Astrocyte (in vitro differentiated cells and primary cell): ENCODE measurements around the gene CALCOCO1. TPM values are rescaled to one million over a fixed set of nuclear protein-coding genes. Genes with fewer than 3 reads are reported as not detected.

ENCODE experiments used
- DNase-seq: peaks from one replicate; pipeline ENCODE4 v3.0.0-alpha.2; 2010; ENCODE audit warnings: low read depth
- FAIRE-seq: peaks from 2 replicates; lab custom pipeline; 2011; peaks lifted over from hg19 to GRCh38; lab: Jason Lieb, UNC
- H2AFZ ChIP-seq: 2 replicates; pipeline ENCODE4 v1.6.0; 2012; ENCODE audit warnings: low read depth, low read length, inconsistent platforms
- H3K27ac ChIP-seq: 2 replicates; pipeline ENCODE4 v1.5.1; 2011; ENCODE audit warnings: low read depth, low read length, inconsistent platforms
- H3K27me3 ChIP-seq: 2 replicates; pipeline ENCODE4 v1.6.0; 2011; ENCODE audit warnings: low read length, inconsistent platforms; ENCODE audit not compliant: insufficient read depth
- H3K36me3 ChIP-seq: 2 replicates; pipeline ENCODE4 v1.5.1; 2011; ENCODE audit warnings: low read length, inconsistent platforms; ENCODE audit not compliant: insufficient read depth
- H3K4me1 ChIP-seq: 2 replicates; pipeline ENCODE4 v1.5.1; 2011; ENCODE audit warnings: low read length, inconsistent platforms; ENCODE audit not compliant: insufficient read depth
- H3K4me2 ChIP-seq: 2 replicates; pipeline ENCODE4 v1.6.0; 2012; ENCODE audit warnings: low read length, inconsistent platforms
- H3K4me3 ChIP-seq: 2 replicates; pipeline ENCODE4 v1.5.1; 2011; ENCODE audit warnings: low read depth, mild to moderate bottlenecking, low read length, inconsistent platforms; ENCODE audit not compliant: insufficient read depth
- H3K79me2 ChIP-seq: 2 replicates; pipeline ENCODE4 v1.6.0; 2012; ENCODE audit warnings: mild to moderate bottlenecking, low read length, inconsistent platforms; ENCODE audit not compliant: insufficient read depth
- H3K9ac ChIP-seq: 2 replicates; pipeline ENCODE4 v1.6.0; 2012; ENCODE audit warnings: mild to moderate bottlenecking, low read length, inconsistent platforms
- H3K9me3 ChIP-seq: 2 replicates; pipeline ENCODE4 v1.5.1; 2012; ENCODE audit warnings: low read depth, mild to moderate bottlenecking, low read length, inconsistent platforms; ENCODE audit not compliant: insufficient read depth
- H4K20me1 ChIP-seq: 2 replicates; pipeline ENCODE4 v1.6.0; 2012; ENCODE audit warnings: low read length, inconsistent platforms; ENCODE audit not compliant: insufficient read depth
- H3K27ac Mint-ChIP-seq: one replicate; pipeline ENCODE4 v1.8.0; 2021; ENCODE audit warnings: mild to moderate bottlenecking, mixed read lengths; ENCODE audit not compliant: unreplicated experiment
- H3K27me3 Mint-ChIP-seq: one replicate; pipeline ENCODE4 v1.8.0; 2021; ENCODE audit warnings: low read depth, mixed read lengths; ENCODE audit not compliant: unreplicated experiment
- H3K36me3 Mint-ChIP-seq: one replicate; pipeline ENCODE4 v1.8.0; 2021; ENCODE audit warnings: low read depth, mixed read lengths; ENCODE audit not compliant: unreplicated experiment
- H3K4me1 Mint-ChIP-seq: one replicate; pipeline ENCODE4 v1.8.0; 2021; ENCODE audit warnings: low read depth, mixed read lengths; ENCODE audit not compliant: unreplicated experiment
- H3K4me3 Mint-ChIP-seq: one replicate; pipeline ENCODE4 v1.8.0; 2021; ENCODE audit warnings: mild to moderate bottlenecking, moderate library complexity, mixed read lengths; ENCODE audit not compliant: unreplicated experiment
- H3K9me3 Mint-ChIP-seq: one replicate; pipeline ENCODE4 v1.8.0; 2021; ENCODE audit warnings: mild to moderate bottlenecking, mixed read lengths; ENCODE audit not compliant: unreplicated experiment
- EZH2 ChIP-seq: IDR thresholded peaks from 2 replicates; pipeline ENCODE4 v1.6.1; 2012; ENCODE audit warnings: mild to moderate bottlenecking, low read length, inconsistent platforms; ENCODE audit not compliant: insufficient read depth
- total RNA-seq: library from RNA; stranded (reverse); gene quantifications from 2 replicates; pipeline ENCODE4 v1.2.1, GENCODE V29; 2021
- TF ChIP-seq, protein P1 (sequence below): IDR thresholded peaks from 2 replicates; pipeline ENCODE4 v1.5.1; 2011; ENCODE audit warnings: low read depth, mild to moderate bottlenecking, inconsistent platforms, low read length, moderate library complexity; ENCODE audit not compliant: insufficient read depth

CALCOCO1 gene
- total RNA-seq, 1 donor from 2014 or later = 85.2 TPM

DNA sequence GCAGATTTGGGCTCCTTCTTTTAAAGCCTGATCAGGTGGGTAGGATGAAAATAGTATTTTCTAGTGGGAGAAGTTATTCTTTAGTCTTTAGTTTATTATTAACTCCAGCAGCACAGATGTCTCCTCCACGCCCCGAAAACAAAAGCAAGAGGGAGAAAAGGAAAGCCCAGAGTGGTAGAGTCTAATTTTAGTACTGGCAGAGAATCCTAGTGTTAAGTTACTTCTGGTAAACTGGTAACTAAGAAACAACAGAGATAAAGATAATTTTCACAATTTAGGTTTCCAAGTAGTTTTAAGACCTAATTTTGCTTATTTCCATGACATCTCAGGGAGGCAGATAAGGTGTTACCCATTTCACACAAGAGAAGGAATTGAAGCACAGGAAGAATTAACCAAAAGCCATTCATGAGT, 67.7 kb downstream of the CALCOCO1 start:
- FAIRE-seq = no peak
- Mint-ChIP-seq H3K36me3 (peaks cover 8% of the 10 kb centered on the region), H3K27me3 (no peaks in the 10 kb centered on the region), H3K4me3 (peak overlapping the region; percentile 0), H3K27ac (peak overlapping the region; percentile 94), H3K9me3 (no peaks in the 10 kb centered on the region), H3K4me1 (peaks cover 21% of the 10 kb centered on the region)
- peak overlapping the region; percentile 75 for H3K4me2 ChIP-seq
- H3K4me1 ChIP-seq = peaks cover 24% of the 10 kb centered on the region
- no peak overlapping the region for H2AFZ ChIP-seq
- H3K36me3 ChIP-seq = peaks cover 7% of the 10 kb centered on the region
- peak overlapping the region; percentile 63 for H3K9ac ChIP-seq
- no peaks in the 10 kb centered on the region for H3K79me2 ChIP-seq
- H3K27me3 ChIP-seq = no peaks in the 10 kb centered on the region
- peak overlapping the region; percentile 85 for H3K27ac ChIP-seq
- DNase-seq = peak; percentile 63
- TF ChIP-seq, protein P1, sequence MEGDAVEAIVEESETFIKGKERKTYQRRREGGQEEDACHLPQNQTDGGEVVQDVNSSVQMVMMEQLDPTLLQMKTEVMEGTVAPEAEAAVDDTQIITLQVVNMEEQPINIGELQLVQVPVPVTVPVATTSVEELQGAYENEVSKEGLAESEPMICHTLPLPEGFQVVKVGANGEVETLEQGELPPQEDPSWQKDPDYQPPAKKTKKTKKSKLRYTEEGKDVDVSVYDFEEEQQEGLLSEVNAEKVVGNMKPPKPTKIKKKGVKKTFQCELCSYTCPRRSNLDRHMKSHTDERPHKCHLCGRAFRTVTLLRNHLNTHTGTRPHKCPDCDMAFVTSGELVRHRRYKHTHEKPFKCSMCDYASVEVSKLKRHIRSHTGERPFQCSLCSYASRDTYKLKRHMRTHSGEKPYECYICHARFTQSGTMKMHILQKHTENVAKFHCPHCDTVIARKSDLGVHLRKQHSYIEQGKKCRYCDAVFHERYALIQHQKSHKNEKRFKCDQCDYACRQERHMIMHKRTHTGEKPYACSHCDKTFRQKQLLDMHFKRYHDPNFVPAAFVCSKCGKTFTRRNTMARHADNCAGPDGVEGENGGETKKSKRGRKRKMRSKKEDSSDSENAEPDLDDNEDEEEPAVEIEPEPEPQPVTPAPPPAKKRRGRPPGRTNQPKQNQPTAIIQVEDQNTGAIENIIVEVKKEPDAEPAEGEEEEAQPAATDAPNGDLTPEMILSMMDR = no peak
- no peak for TF ChIP-seq EZH2
- no peaks in the 10 kb centered on the region for H4K20me1 ChIP-seq
- no peaks in the 10 kb centered on the region for H3K9me3 ChIP-seq
- H3K4me3 ChIP-seq = peak overlapping the region; percentile 27

DNA sequence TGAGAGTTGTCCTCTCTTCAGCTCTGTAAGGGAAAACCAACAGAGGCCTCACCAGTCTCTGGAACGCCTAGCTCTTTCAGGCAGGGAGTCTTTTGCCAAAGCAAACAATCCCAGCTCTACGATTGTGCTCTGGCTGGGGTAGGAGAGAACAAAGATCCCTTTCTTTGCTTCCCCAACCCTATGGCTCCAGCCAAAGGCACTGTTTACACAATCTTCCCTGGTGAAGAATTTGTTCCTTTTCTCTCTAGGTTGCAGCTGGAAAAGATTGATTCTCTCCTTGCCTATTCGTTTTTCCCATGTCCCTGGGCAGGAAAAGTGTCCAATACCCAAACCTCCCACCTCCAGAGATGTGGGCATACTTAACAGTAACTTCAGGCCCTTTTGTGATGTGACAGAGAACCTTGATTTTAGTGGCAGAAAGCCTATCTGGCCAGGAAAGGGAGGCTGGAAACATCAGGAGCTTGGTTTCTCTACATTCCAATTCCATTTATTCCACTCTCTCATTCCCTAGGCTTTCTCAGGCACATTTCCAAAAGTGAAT, 68.2 kb downstream of the CALCOCO1 start:
- Histone ChIP-seq H3K27me3 (no peaks in the 10 kb centered on the region), H4K20me1 (no peaks in the 10 kb centered on the region), H2AFZ (peak overlapping the region; percentile 6), H3K36me3 (peaks cover 4% of the 10 kb centered on the region), H3K27ac (peak overlapping the region; percentile 85), H3K4me1 (peaks cover 24% of the 10 kb centered on the region), H3K9me3 (no peaks in the 10 kb centered on the region), H3K79me2 (no peaks in the 10 kb centered on the region), H3K4me2 (peak overlapping the region; percentile 75), H3K4me3 (peak overlapping the region; percentile 27), H3K9ac (peak overlapping the region; percentile 63)
- peak; percentile 92 for DNase-seq
- Mint-ChIP-seq H3K27me3 (no peaks in the 10 kb centered on the region), H3K36me3 (peaks cover 6% of the 10 kb centered on the region), H3K9me3 (no peaks in the 10 kb centered on the region), H3K4me1 (peaks cover 21% of the 10 kb centered on the region), H3K27ac (peak overlapping the region; percentile 94), H3K4me3 (no peak overlapping the region)
- no peak for FAIRE-seq
- no peak for TF ChIP-seq EZH2
- TF ChIP-seq, protein P1 = no peak

Other genes starting within 250 kb of the CALCOCO1 start
- 11.1 and 13.1 TPM in 2 replicates for gene MAP3K12, start 228.0 kb downstream of the CALCOCO1 start, total RNA-seq
- 40.4 and 51.1 TPM in 2 replicates for gene TARBP2, start 226.2 kb downstream of the CALCOCO1 start, total RNA-seq
- gene NPFF, start 220.0 kb downstream of the CALCOCO1 start, total RNA-seq = 0.82 TPM in 1 of 2 replicates, not detected in the other
- 35.1 and 38.3 TPM in 2 replicates for gene ATF7, start 101.1 kb downstream of the CALCOCO1 start, total RNA-seq
- gene ATP5MC2, start 51.4 kb downstream of the CALCOCO1 start, total RNA-seq = 224 and 237 TPM in 2 replicates
- not detected in 2 replicates for gene CISTR, start 24.5 kb upstream of the CALCOCO1 start, total RNA-seq
- gene HOXC13, start 211.4 kb upstream of the CALCOCO1 start, total RNA-seq = not detected in 2 replicates
- gene HOXC12, start 227.5 kb upstream of the CALCOCO1 start, total RNA-seq = not detected in 2 replicates
- not detected in 2 replicates for gene HOXC11, start 245.7 kb upstream of the CALCOCO1 start, total RNA-seq
- not detected in 2 replicates for gene HOTAIR, start 247.5 kb upstream of the CALCOCO1 start, total RNA-seq